Endothelial cell of umbilical vein (primary cell): ENCODE data around the gene CYBRD1. TPM values are rescaled to one million over a fixed set of nuclear protein-coding genes. Genes with fewer than 3 reads are reported as not detected.

ENCODE experiments used
- BruUV-seq: library from RNA; stranded (reverse); fragments of 400-500 nt; replicated peaks from 2 replicates; lab custom pipeline; 2021; lab: Mats Ljungman, UMichigan
- CTCF ChIA-PET: fragments of 300-600, 350-600 bp; sonication (Branson Sonifier 250); formaldehyde crosslinking; loops from one replicate; lab custom pipeline; 2021; ENCODE audit warnings: antibody characterized with exemption, inconsistent platforms; lab: Charles Lee
- POLR2A ChIA-PET: fragments of 300-600, 350-600 bp; sonication (Branson Sonifier 250); formaldehyde crosslinking; loops from one replicate; lab custom pipeline; 2021; ENCODE audit warnings: antibody characterized with exemption, inconsistent platforms; lab: Charles Lee
- DNase-seq: peaks from one replicate; pipeline ENCODE4 v3.0.0-alpha.2; 2011; ENCODE audit warnings: low read depth, low spot score
- FAIRE-seq: peaks from 2 replicates; lab custom pipeline; 2011; peaks lifted over from hg19 to GRCh38; lab: Jason Lieb, UNC
- H2AFZ ChIP-seq: 2 replicates; pipeline ENCODE4 v1.6.0; 2012; ENCODE audit warnings: low read depth, low read length, control low read depth, inconsistent platforms
- H3K27ac ChIP-seq: 2 replicates; pipeline ENCODE4 v1.5.1; 2011; ENCODE audit warnings: low read depth, mild to moderate bottlenecking, control low read depth, low read length, moderate library complexity; ENCODE audit not compliant: insufficient read depth
- H3K27me3 ChIP-seq, 2 experiments: 2 replicates each; pipeline versions ENCODE4 v1.6.0 to v1.6.1; 2011; ENCODE audit warnings: low read length in 2 of 2, mixed read lengths in 1 of 2; ENCODE audit not compliant: control insufficient read depth in 2 of 2, insufficient read depth in 2 of 2
- H3K36me3 ChIP-seq, 2 experiments: 2 replicates in 1 of 2; 3 replicates in 1 of 2; pipeline ENCODE4 v1.5.1; 2011; ENCODE audit warnings: low read length in 2 of 2, mild to moderate bottlenecking in 1 of 2, moderate library complexity in 1 of 2; ENCODE audit not compliant: control insufficient read depth in 2 of 2, insufficient read depth in 2 of 2; ENCODE audit errors: extremely low read depth in 1 of 2
- H3K4me1 ChIP-seq: 3 replicates; pipeline ENCODE4 v1.5.1; 2011; ENCODE audit warnings: mild to moderate bottlenecking, low read length; ENCODE audit not compliant: control insufficient read depth, insufficient read depth; ENCODE audit errors: extremely low read depth
- H3K4me2 ChIP-seq: 2 replicates; pipeline ENCODE4 v1.6.1; 2011; ENCODE audit warnings: low read length, control low read depth, mixed read lengths; ENCODE audit not compliant: insufficient read depth
- H3K4me3 ChIP-seq, 3 experiments: fragments of 200-600 bp in 1 of 3; sonication (generic), shearing (Covaris generic) in 1 of 3; replicated peaks in 1 of 3; 2 replicates each; pipeline ENCODE4 v1.5.1; 2011 to 2016; ENCODE audit warnings: control low read depth in 3 of 3, low read length in 3 of 3, mild to moderate bottlenecking in 2 of 3, inconsistent platforms in 1 of 3, low read depth in 1 of 3, moderate library complexity in 1 of 3; ENCODE audit not compliant: insufficient read depth in 1 of 3
- H3K79me2 ChIP-seq: 2 replicates; pipeline ENCODE4 v1.6.0; 2012; ENCODE audit warnings: low read length, inconsistent platforms; ENCODE audit not compliant: control insufficient read depth, insufficient read depth
- H3K9ac ChIP-seq: replicated peaks from 2 replicates; pipeline ENCODE3; 2011; ENCODE audit warnings: low read length, control low read depth; ENCODE audit not compliant: insufficient read depth; ENCODE audit errors: extremely low read depth
- H3K9me1 ChIP-seq: replicated peaks from 3 replicates; pipeline ENCODE4 v1.6.0; 2011; ENCODE audit warnings: mild to moderate bottlenecking, low read length; ENCODE audit not compliant: control insufficient read depth, insufficient read depth; ENCODE audit errors: extremely low read depth
- H3K9me3 ChIP-seq: replicated peaks from 2 replicates; pipeline ENCODE4 v1.5.1; 2012; ENCODE audit warnings: low read length, inconsistent platforms; ENCODE audit not compliant: control insufficient read depth, insufficient read depth
- H4K20me1 ChIP-seq: replicated peaks from 2 replicates; pipeline ENCODE3; 2011; ENCODE audit warnings: mild to moderate bottlenecking, low read length; ENCODE audit not compliant: control insufficient read depth, insufficient read depth; ENCODE audit errors: extremely low read depth
- EZH2 ChIP-seq: IDR thresholded peaks from 2 replicates; pipeline ENCODE4 v1.6.1; 2012; ENCODE audit warnings: borderline replicate concordance, low read depth, mild to moderate bottlenecking, moderate library complexity, low read length, inconsistent platforms; ENCODE audit not compliant: severe bottlenecking
- FOS ChIP-seq: IDR thresholded peaks from 2 replicates; pipeline ENCODE4 v1.6.1; 2011; ENCODE audit warnings: mild to moderate bottlenecking, low read length, moderate library complexity, borderline replicate concordance; ENCODE audit not compliant: insufficient read depth
- GATA2 ChIP-seq: IDR thresholded peaks from 2 replicates; pipeline ENCODE4 v1.7.0; 2011; ENCODE audit warnings: low read depth, mild to moderate bottlenecking, moderate library complexity, mixed read lengths, low read length; ENCODE audit not compliant: insufficient read length, insufficient read depth
- JUN ChIP-seq: IDR thresholded peaks from 2 replicates; pipeline ENCODE4 v1.6.1; 2011; ENCODE audit warnings: borderline replicate concordance, low read depth; ENCODE audit not compliant: insufficient read length, insufficient read depth
- POLR2A ChIP-seq: IDR thresholded peaks from 2 replicates; pipeline ENCODE4 v1.6.1; 2012; ENCODE audit warnings: low read depth, mild to moderate bottlenecking, control low read depth, low read length
- POLR2AphosphoS5 ChIP-seq: IDR thresholded peaks from 2 replicates; pipeline ENCODE4 v1.6.1; 2012; ENCODE audit warnings: low read depth, mild to moderate bottlenecking, control low read depth, low read length, moderate library complexity; ENCODE audit not compliant: insufficient read depth
- dilution Hi-C: fragments of 300-500 bp; cut with MboI; formaldehyde crosslinking; loops from one replicate; pipeline ENCODE4 v1.15.0; 2019; ENCODE audit warnings: low sequenced_read_pairs; ENCODE audit not compliant: extremely low pct_ligation_motif_present
- intact Hi-C: fragments of 100-400 bp; cut with micrococcal nuclease; formaldehyde crosslinking; loops from one replicate; pipeline ENCODE4 v1.10.0; 2022
- polyA plus RNA-seq, 4 experiments: library from polyadenylated mRNA; depleted of rRNA in 3 of 4; stranded (reverse) in 3 of 4; unstranded in 1 of 4; fragments of >200 nt; gene quantifications; 2 replicates each; pipeline versions ENCODE4 v1.2.1 to v1.2.3, GENCODE V29; 2011 to 2012; ENCODE audit warnings: missing spikeins in 1 of 4
- total RNA-seq: library from RNA; stranded (reverse); gene quantifications from 2 replicates; pipeline ENCODE4 v1.2.3, GENCODE V29; 2021
- TF ChIP-seq, protein P1 (sequence below), 2 donors: IDR thresholded peaks; 1 replicate in 1 of 2; 2 replicates in 1 of 2; pipeline ENCODE4 v1.5.1; 2011; ENCODE audit warnings: low read length in 2 of 2, mild to moderate bottlenecking in 2 of 2, moderate library complexity in 2 of 2, control low read depth in 1 of 2, inconsistent platforms in 1 of 2, low read depth in 1 of 2; ENCODE audit not compliant: insufficient read depth in 1 of 2; ENCODE audit errors: extremely low read depth in 1 of 2
- TF ChIP-seq, protein P2 (sequence below): IDR thresholded peaks from 2 replicates; pipeline ENCODE4 v1.6.1; 2011; ENCODE audit not compliant: insufficient read depth, insufficient read length

CYBRD1 gene
- total and polyA plus RNA-seq, 2 donors (not counting 3 experiments of a cell fraction or from before 2014, with no cell fraction given): 23.1 to 24.8 TPM

DNA sequence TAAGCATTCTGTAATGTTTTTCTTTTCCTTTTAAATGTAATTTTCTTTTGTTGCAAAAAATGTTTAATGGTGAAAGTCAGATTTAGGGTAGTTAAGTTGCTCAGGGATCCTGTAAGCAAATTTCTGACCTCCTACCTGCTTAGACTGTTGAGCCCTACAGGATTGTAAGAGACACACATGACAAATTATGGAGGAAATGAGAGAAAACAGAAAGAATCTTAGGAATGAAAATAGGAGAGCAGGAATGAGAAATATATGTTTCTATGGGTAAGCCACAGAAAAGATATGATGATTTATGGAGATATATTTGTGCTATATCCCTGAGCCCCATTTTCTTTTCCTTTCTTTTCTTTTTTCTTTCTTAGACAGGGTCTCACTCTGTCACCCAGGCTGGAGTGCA is 28.3 kb downstream of the CYBRD1 start:
- no peaks in the 10 kb centered on the region for H3K4me1 ChIP-seq
- H3K4me2 ChIP-seq: no peak overlapping the region
- no peak overlapping the region for H3K9ac ChIP-seq
- peaks cover 3% of the 10 kb centered on the region in 2 experiments for H3K36me3 ChIP-seq
- no peaks in the 10 kb centered on the region for H3K79me2 ChIP-seq
- DNase-seq (no peak), FAIRE-seq (no peak)
- TF ChIP-seq POLR2A (no peak), EZH2 (no peak), FOS (no peak), GATA2 (no peak), POLR2AphosphoS5 (no peak), JUN (no peak)
- TF ChIP-seq, protein P1, sequence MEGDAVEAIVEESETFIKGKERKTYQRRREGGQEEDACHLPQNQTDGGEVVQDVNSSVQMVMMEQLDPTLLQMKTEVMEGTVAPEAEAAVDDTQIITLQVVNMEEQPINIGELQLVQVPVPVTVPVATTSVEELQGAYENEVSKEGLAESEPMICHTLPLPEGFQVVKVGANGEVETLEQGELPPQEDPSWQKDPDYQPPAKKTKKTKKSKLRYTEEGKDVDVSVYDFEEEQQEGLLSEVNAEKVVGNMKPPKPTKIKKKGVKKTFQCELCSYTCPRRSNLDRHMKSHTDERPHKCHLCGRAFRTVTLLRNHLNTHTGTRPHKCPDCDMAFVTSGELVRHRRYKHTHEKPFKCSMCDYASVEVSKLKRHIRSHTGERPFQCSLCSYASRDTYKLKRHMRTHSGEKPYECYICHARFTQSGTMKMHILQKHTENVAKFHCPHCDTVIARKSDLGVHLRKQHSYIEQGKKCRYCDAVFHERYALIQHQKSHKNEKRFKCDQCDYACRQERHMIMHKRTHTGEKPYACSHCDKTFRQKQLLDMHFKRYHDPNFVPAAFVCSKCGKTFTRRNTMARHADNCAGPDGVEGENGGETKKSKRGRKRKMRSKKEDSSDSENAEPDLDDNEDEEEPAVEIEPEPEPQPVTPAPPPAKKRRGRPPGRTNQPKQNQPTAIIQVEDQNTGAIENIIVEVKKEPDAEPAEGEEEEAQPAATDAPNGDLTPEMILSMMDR (IDR thresholded peaks at IDR 0.05; ENCODE audit: extremely low read depth in 1 of 2, insufficient read depth in 1 of 2, low read depth in 1 of 2, low read length in 2 of 2): no peak
- TF ChIP-seq, protein P2, sequence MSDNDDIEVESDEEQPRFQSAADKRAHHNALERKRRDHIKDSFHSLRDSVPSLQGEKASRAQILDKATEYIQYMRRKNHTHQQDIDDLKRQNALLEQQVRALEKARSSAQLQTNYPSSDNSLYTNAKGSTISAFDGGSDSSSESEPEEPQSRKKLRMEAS: no peak
- no peaks in the 10 kb centered on the region for H3K9me3 ChIP-seq
- POLR2A ChIA-PET: no interaction called here
- CTCF ChIA-PET: interaction anchor here (1.1 kb wide), 1 partner anchor 54 kb away, joined by 3 read pairs; no protein-coding TSS in a partner anchor
- H3K9me1 ChIP-seq: no peaks in the 10 kb centered on the region
- H3K27me3 ChIP-seq: no peaks in the 10 kb centered on the region
- dilution Hi-C loops (no loop called here), intact Hi-C loops (no loop called here)
- no peaks in the 10 kb centered on the region for H4K20me1 ChIP-seq
- H3K27ac ChIP-seq: no peak overlapping the region
- no TSS peak for BruUV-seq
- H3K4me3 ChIP-seq: no peak overlapping the region
- no peak overlapping the region for H2AFZ ChIP-seq
